Activated CD8-positive, alpha-beta memory T cell treated with anti-CD3 and anti-CD28 coated beads, Interleukin-2, amount 50 U/mL, for 48 hours (primary cell): Measurements from ENCODE around the gene AQP12B.
A peak's percentile ranks its signal among the peaks of the same experiment; 100 is the strongest.

Experiments used
- DNase-seq: peaks from one replicate; pipeline ENCODE4 v3.0.0-alpha.2; 2020

The AQP12B gene

GRCh38 chr2:240717681-240718581, 35.2 kb upstream of the AQP12B start:
- DNase-seq, result no peak

- no peak for DNase-seq
These were observed 34.5 kb upstream of the AQP12B start for GRCh38 chr2:240717181-240717641.

- no peak for DNase-seq
These were observed 33.6 kb upstream of the AQP12B start for GRCh38 chr2:240716130-240716798.

- no peak for DNase-seq
These were observed 32.4 kb upstream of the AQP12B start for GRCh38 chr2:240714747-240715725.

- no peak for DNase-seq
These were observed 31.5 kb upstream of the AQP12B start for GRCh38 chr2:240713928-240714746.

- DNase-seq, result no peak
These were observed 30.6 kb upstream of the AQP12B start for GRCh38 chr2:240713071-240713927.

GRCh38 chr2:240712121-240712520, 29.4 kb upstream of the AQP12B start:
- no peak for DNase-seq

- no peak for DNase-seq
These were observed 29.0 kb upstream of the AQP12B start for GRCh38 chr2:240711701-240712100.

GRCh38 chr2:240711296-240711695, 28.6 kb upstream of the AQP12B start:
- DNase-seq, result no peak

GRCh38 chr2:240708457-240708856, 25.8 kb upstream of the AQP12B start:
- DNase-seq, result no peak

GRCh38 chr2:240707821-240708220, 25.1 kb upstream of the AQP12B start:
- DNase-seq, result no peak

- no peak for DNase-seq
These were observed 24.5 kb upstream of the AQP12B start for GRCh38 chr2:240707043-240707756.

GRCh38 chr2:240705204-240705791, 22.6 kb upstream of the AQP12B start:
- DNase-seq, result no peak

- DNase-seq, result peak; percentile 68
These were observed 22.0 kb upstream of the AQP12B start for GRCh38 chr2:240704651-240705050.

- DNase-seq, result no peak
These were observed 21.0 kb upstream of the AQP12B start for GRCh38 chr2:240703417-240704341.

GRCh38 chr2:240702640-240703011, 19.9 kb upstream of the AQP12B start:
- DNase-seq, result no peak

GRCh38 chr2:240701736-240702639, 19.3 kb upstream of the AQP12B start:
- DNase-seq, result no peak
